Large intestine (tissue), 3 donors: ENCODE measurements around the gene DCLK1. TPM values are rescaled to one million over a fixed set of nuclear protein-coding genes. Genes with fewer than 3 reads are reported as not detected.
A peak's percentile ranks its signal among the peaks of the same experiment; 100 is the strongest.

ENCODE experiments used
- DNase-seq, 2 donors: peaks; one replicate each; pipeline versions ENCODE4 v3.0.0 to v3.0.0-alpha.2; 2013
- H3K27ac ChIP-seq: one replicate; pipeline ENCODE4 v1.5.1; 2013; ENCODE audit warnings: low read length
- H3K27me3 ChIP-seq: 2 replicates; pipeline ENCODE4 v1.6.1; 2013; ENCODE audit warnings: low read length; ENCODE audit not compliant: control insufficient read depth, insufficient read depth
- H3K36me3 ChIP-seq: 2 replicates; pipeline ENCODE4 v1.6.1; 2013; ENCODE audit warnings: low read length; ENCODE audit not compliant: control insufficient read depth, insufficient read depth
- H3K4me1 ChIP-seq: one replicate; pipeline ENCODE4 v1.6.1; 2013; ENCODE audit warnings: low read length; ENCODE audit not compliant: control insufficient read depth, insufficient read depth
- H3K4me3 ChIP-seq: one replicate; pipeline ENCODE4 v1.5.1; 2013; ENCODE audit warnings: low read length
- H3K9me3 ChIP-seq: one replicate; pipeline ENCODE4 v1.6.1; 2013; ENCODE audit warnings: mild to moderate bottlenecking, low read depth, low read length, moderate library complexity; ENCODE audit not compliant: control insufficient read depth
- WGBS: methylation state at CpG from one replicate; pipeline ENCODE4 v1.1.5; 2013; ENCODE audit warnings: low lambda C conversion rate; ENCODE audit not compliant: insufficient coverage; 5-methylcytosine and 5-hydroxymethylcytosine counted together
- polyA plus RNA-seq: library from polyadenylated mRNA; unstranded; fragments of 120-200 nt; gene quantifications from one replicate; pipeline ENCODE4 v1.2.1, GENCODE V29; 2013

DCLK1 gene
- polyA plus RNA-seq, 1 donor = 12.2 TPM

DNA sequence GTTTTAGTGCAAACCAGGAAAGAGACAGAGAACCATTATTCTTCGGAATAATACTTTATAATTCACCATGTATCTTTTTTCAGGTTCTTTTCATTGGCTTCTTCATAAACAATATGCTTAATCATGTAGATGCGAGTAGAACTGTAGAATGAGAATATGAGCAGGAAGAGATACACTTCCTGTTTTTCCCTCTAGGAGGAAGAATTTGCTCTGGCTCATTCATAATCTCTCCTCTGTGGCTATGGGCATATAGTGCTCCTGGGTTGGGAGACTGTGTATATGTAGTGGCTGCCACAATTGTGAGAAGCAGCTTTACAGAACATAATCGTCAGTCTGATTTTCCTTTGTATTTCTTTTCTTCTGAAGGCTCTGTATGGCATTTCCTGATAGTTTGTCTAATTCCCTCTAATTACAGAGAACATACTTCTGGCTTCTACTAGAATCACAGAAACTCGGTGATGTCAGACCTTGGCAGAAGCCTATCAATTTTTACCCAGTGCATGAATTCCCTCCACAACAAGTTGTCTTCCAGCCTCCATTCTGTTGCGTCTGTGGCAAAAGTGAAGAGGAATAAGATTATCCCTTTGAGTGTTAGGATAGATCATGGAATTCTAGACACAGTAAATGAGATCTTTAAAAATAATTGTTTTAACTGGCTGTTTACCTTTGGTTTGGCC is 2.9 kb upstream of the DCLK1 start:
- Histone ChIP-seq H3K9me3 (no peaks in the 10 kb centered on the region), H3K36me3 (no peaks in the 10 kb centered on the region), H3K4me1 (no peaks in the 10 kb centered on the region), H3K27me3 (peaks cover 25% of the 10 kb centered on the region), H3K27ac (no peak overlapping the region), H3K4me3 (no peak overlapping the region)
- WGBS = no CpG with 5 or more reads among the region's 5 CpGs
- DNase-seq = no peak

GRCh38 chr13:36132376-36132775 is 1.2 kb upstream of the DCLK1 start:
- no peak for DNase-seq
- H3K27ac ChIP-seq = no peak overlapping the region
- no peak overlapping the region for H3K4me3 ChIP-seq
- no peaks in the 10 kb centered on the region for H3K9me3 ChIP-seq
- H3K4me1 ChIP-seq = no peaks in the 10 kb centered on the region
- H3K36me3 ChIP-seq = no peaks in the 10 kb centered on the region
- H3K27me3 ChIP-seq = peaks cover 30% of the 10 kb centered on the region
- WGBS = no CpG with 5 or more reads among the region's 1 CpG

DNA sequence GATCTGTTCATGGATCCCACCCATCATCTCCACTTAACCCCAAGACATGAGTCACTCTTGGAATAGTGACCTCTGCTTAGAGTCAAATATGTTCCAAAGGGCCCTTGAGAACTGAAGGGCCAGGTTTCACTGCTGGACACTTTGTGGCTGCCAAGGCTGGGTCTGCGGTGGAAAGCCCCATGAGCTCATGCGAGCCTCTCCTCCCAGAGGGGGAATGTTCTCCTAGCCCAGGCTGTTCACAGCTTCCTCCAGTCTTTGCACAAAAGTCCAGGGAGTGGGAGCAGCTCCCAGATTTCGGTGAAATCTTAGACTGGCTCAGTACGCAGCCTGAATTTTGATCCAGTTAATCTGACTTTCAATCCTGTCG is 732 bp upstream of the DCLK1 start:
- DNase-seq = peak in 1 of 2 donors; percentile 9
- Histone ChIP-seq H3K4me3 (no peak overlapping the region), H3K27ac (no peak overlapping the region), H3K27me3 (peaks cover 30% of the 10 kb centered on the region), H3K9me3 (no peaks in the 10 kb centered on the region), H3K4me1 (no peaks in the 10 kb centered on the region), H3K36me3 (no peaks in the 10 kb centered on the region)
- WGBS = 100% methylated on average over 2 of the region's 5 CpGs

- H3K27me3 ChIP-seq = peaks cover 30% of the 10 kb centered on the region
- no CpG with 5 or more reads among the region's 61 CpGs for WGBS
- H3K4me3 ChIP-seq = peak overlapping the region; percentile 32
- H3K9me3 ChIP-seq = no peaks in the 10 kb centered on the region
- H3K27ac ChIP-seq = no peak overlapping the region
- DNase-seq = peak in 1 of 2 donors; percentile 3
- H3K36me3 ChIP-seq = no peaks in the 10 kb centered on the region
- H3K4me1 ChIP-seq = no peaks in the 10 kb centered on the region
Observed at GRCh38 chr13:36130552-36131221, 495 bp downstream of the DCLK1 start.

- Histone ChIP-seq H3K36me3 (no peaks in the 10 kb centered on the region), H3K27me3 (peaks cover 30% of the 10 kb centered on the region), H3K4me3 (peak overlapping the region; percentile 32), H3K4me1 (no peaks in the 10 kb centered on the region), H3K9me3 (no peaks in the 10 kb centered on the region), H3K27ac (no peak overlapping the region)
- no peak for DNase-seq
- WGBS = no CpG with 5 or more reads among the region's 13 CpGs
Observed at GRCh38 chr13:36130193-36130551, 1.0 kb downstream of the DCLK1 start.

DNA sequence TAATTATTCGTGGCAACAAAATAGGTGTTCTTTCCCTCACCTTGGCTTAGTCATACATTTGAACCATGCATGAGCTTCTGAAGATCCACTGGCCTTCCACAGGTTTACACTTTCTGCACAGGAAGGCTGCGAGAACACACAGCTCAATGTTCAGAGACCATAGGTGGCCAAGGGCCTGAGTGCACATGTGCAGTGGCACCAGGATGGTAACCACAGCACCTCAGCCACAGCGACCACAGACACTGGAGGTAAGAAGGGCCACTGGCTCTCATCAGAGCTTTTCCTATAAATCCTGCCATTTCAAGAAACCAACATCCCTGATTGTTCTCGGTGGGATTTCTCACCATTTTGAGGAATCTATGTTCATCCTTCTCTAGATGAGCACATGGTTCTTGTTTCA is 1.6 kb downstream of the DCLK1 start:
- Histone ChIP-seq H3K4me3 (no peak overlapping the region), H3K27me3 (peaks cover 30% of the 10 kb centered on the region)

DNA sequence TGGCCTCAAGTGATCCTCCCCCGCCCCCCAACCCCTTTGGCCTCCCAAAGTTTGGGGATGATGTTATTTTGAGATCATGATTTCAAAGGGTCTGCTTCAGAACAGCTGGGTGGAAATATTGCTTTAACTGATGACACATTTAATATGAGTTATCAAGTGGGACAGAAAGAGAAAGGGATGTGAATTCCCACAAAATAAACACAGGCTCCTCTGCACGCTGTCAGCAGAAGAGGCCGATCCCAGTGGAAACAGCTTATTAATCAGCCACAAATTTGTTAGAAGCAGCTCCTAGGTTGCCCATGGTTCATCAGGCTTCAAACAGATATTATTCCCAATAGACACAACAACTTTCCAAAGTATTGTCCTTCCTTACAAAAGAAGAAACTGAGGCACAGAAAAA is 4.7 kb downstream of the DCLK1 start:
- Histone ChIP-seq H3K4me1 (no peaks in the 10 kb centered on the region), H3K27me3 (peaks cover 24% of the 10 kb centered on the region), H3K9me3 (no peaks in the 10 kb centered on the region), H3K4me3 (no peak overlapping the region), H3K36me3 (no peaks in the 10 kb centered on the region), H3K27ac (no peak overlapping the region)
- no CpG with 5 or more reads among the region's 3 CpGs for WGBS
- no peak for DNase-seq

More for the DNA sequence above, 1.6 kb downstream of the DCLK1 start:
- Histone ChIP-seq H3K9me3 (no peaks in the 10 kb centered on the region), H3K36me3 (no peaks in the 10 kb centered on the region), H3K27ac (no peak overlapping the region), H3K4me1 (no peaks in the 10 kb centered on the region)
- WGBS = no CpG with 5 or more reads among the region's 4 CpGs
- DNase-seq = no peak

- Histone ChIP-seq H3K4me3 (no peak overlapping the region), H3K4me1 (no peaks in the 10 kb centered on the region), H3K27me3 (peaks cover 20% of the 10 kb centered on the region), H3K9me3 (no peaks in the 10 kb centered on the region), H3K27ac (no peak overlapping the region), H3K36me3 (no peaks in the 10 kb centered on the region)
- DNase-seq = no peak
- 81% methylated on average over 3 of the region's 28 CpGs for WGBS
Observed at GRCh38 chr13:36125841-36126240, 5.3 kb downstream of the DCLK1 start.

GRCh38 chr13:36124236-36124822 is 6.9 kb downstream of the DCLK1 start:
- no peaks in the 10 kb centered on the region for H3K4me1 ChIP-seq
- DNase-seq = no peak

DNA sequence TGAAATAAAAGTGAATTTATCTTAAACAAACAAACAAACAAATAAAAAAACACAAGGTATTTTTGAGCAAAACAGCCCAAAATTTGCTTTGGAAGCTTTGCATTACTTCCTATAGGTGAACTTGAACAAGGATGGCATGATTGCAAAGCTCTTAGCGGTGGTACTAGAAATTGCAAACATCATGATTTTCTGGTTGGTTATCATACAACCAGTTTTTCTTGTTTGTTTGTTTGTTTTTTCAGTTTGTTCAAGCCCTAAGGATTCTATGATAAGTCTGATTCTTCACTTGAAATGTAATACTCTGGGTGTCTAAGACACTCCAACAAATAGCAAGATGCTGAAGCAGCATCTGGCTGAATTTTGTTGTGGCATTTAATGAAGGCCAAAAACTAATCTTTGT is 15.9 kb downstream of the DCLK1 start:
- no peaks in the 10 kb centered on the region for H3K4me1 ChIP-seq
- no peaks in the 10 kb centered on the region for H3K36me3 ChIP-seq
- no peak for DNase-seq
- H3K4me3 ChIP-seq = no peak overlapping the region
- 100% methylated on average over 1 of the region's 1 CpG for WGBS
- no peaks in the 10 kb centered on the region for H3K9me3 ChIP-seq
- no peak overlapping the region for H3K27ac ChIP-seq
- H3K27me3 ChIP-seq = no peaks in the 10 kb centered on the region

More at GRCh38 chr13:36124236-36124822, 6.9 kb downstream of the DCLK1 start:
- H3K27ac ChIP-seq = no peak overlapping the region
- peaks cover 6% of the 10 kb centered on the region for H3K27me3 ChIP-seq
- H3K36me3 ChIP-seq = no peaks in the 10 kb centered on the region
- H3K4me3 ChIP-seq = no peak overlapping the region
- H3K9me3 ChIP-seq = no peaks in the 10 kb centered on the region
- WGBS = no CpG with 5 or more reads among the region's 6 CpGs
